GM12891 (cell line): ENCODE results near the gene DNAH3.

Experiments used
- DNase-seq: peaks from one replicate; pipeline ENCODE4 v3.0.0; 2011; ENCODE audit warnings: low spot score; ENCODE audit not compliant: insufficient read length
- FAIRE-seq: peaks from 2 replicates; lab custom pipeline; 2011; peaks lifted over from hg19 to GRCh38; lab: Jason Lieb, UNC
- PAX5 ChIP-seq: IDR thresholded peaks from 2 replicates; pipeline ENCODE4 v1.6.1; 2011; ENCODE audit warnings: low read length, moderate library complexity, mild to moderate bottlenecking; ENCODE audit not compliant: insufficient read depth, severe bottlenecking
- POLR2A ChIP-seq: IDR thresholded peaks from 2 replicates; pipeline ENCODE4 v1.6.1; 2011; ENCODE audit warnings: low read depth, low read length, control low read depth
- POLR2AphosphoS5 ChIP-seq: IDR thresholded peaks from 2 replicates; pipeline ENCODE4 v1.6.1; 2011; ENCODE audit warnings: low read depth, low read length, control low read depth
- POU2F2 ChIP-seq: IDR thresholded peaks from 2 replicates; pipeline ENCODE4 v1.6.1; 2011; ENCODE audit warnings: low read depth, mild to moderate bottlenecking, control low read depth, low read length, moderate library complexity
- SPI1 ChIP-seq: IDR thresholded peaks from 2 replicates; pipeline ENCODE4 v1.6.1; 2011; ENCODE audit warnings: low read depth, low read length, control low read depth
- TAF1 ChIP-seq: IDR thresholded peaks from 2 replicates; pipeline ENCODE4 v1.6.1; 2011; ENCODE audit warnings: low read depth, low read length, control low read depth

DNAH3 gene

GRCh38 chr16:20903116-20903898, 247.3 kb downstream of the DNAH3 start:
- no peak for DNase-seq
- TF ChIP-seq POLR2A (no peak), POU2F2 (no peak), PAX5 (no peak)
- FAIRE-seq = no peak

DNA sequence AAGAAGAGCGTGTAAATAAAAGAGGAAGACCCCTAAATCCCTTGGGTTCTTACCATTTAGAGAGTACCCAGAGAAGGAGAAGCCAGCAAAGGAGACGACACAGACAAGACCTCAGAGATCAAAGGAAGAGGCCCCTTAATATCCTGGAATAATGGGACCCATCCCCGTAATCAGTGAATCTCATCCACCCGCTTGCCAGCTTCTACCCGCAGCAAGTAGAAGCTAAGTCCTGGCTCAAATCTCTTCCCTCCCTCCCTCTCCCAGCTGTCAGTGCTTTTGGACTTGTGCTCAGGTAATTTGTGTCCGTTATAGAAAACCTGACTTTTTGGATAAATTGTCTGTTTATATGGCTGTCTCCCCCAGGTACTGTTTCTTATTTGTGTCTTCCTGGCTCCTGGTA, 248.2 kb downstream of the DNAH3 start:
- no peak for FAIRE-seq
- TF ChIP-seq PAX5 (no peak), POLR2AphosphoS5 (no peak), POLR2A (no peak), TAF1 (no peak), SPI1 (no peak), POU2F2 (no peak)

DNA sequence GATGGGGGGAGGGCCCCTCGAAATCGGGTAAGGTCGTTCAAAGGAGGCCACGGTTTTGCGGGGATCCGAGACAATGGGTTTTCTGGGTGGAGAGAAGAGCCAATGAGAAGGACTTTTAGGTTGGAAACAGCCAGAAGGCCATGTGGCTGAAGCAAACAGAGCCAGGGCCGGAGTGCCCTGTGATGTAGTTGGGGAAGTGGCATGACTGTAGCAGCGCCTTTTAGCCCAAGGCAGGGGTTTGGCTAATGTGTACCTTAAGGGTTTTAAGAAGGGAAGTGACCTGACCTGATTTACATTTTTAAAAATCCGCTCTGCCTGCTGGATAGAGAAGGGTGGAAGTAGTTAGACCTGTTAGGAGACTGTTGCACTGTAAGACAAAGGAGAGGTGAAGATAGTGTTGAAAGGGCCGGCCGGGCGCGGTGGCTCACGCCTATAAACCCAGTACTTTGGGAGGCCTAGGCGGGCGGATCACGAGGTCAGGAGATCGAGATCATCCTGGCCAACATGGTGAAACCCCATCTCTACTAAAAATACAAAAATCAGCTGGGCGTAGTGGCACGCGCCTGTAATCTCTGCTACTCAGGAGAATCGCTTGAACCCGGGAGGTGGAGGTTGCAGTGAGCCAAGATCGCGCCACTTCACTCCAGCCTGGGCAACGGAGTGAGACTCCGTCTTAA, 249.1 kb downstream of the DNAH3 start:
- peak; percentile 65 for FAIRE-seq
- DNase-seq = no peak
- no peak for TF ChIP-seq TAF1
- peak; percentile 50; the same call in 1 of the 2 replicates for TF ChIP-seq POLR2A
- no peak for TF ChIP-seq POU2F2
- no peak for TF ChIP-seq PAX5
- peak; percentile 67 for TF ChIP-seq SPI1
- peak; percentile 53; the same call in 1 of the 2 replicates for TF ChIP-seq POLR2AphosphoS5

More for the DNA sequence above, 248.2 kb downstream of the DNAH3 start:
- DNase-seq = no peak

- FAIRE-seq (no peak), DNase-seq (no peak)
- TF ChIP-seq POLR2AphosphoS5 = peak; percentile 14; the same call in 1 of the 2 replicates
- no peak for TF ChIP-seq PAX5
- TF ChIP-seq POLR2A = peak; percentile 12; the same call in 1 of the 2 replicates
- TF ChIP-seq SPI1 = no peak
- TF ChIP-seq TAF1 = 0 out of 2 replicates have a peak, but pooled peaks have one; percentile 2
Observed at GRCh38 chr16:20901068-20901435, 249.6 kb downstream of the DNAH3 start.

GRCh38 chr16:20900299-20901067, 250.2 kb downstream of the DNAH3 start, which contains the start of the genes DCUN1D3 and LYRM1:
TSS of gene DCUN1D3 (minus strand) at chr16:20900358. CDS start at chr16:20862538, 37,820 bp downstream.
TSS of gene LYRM1 (plus strand) at chr16:20900771. CDS start at chr16:20915556, 14,785 bp downstream.
- peak; percentile 90 for FAIRE-seq

DNA sequence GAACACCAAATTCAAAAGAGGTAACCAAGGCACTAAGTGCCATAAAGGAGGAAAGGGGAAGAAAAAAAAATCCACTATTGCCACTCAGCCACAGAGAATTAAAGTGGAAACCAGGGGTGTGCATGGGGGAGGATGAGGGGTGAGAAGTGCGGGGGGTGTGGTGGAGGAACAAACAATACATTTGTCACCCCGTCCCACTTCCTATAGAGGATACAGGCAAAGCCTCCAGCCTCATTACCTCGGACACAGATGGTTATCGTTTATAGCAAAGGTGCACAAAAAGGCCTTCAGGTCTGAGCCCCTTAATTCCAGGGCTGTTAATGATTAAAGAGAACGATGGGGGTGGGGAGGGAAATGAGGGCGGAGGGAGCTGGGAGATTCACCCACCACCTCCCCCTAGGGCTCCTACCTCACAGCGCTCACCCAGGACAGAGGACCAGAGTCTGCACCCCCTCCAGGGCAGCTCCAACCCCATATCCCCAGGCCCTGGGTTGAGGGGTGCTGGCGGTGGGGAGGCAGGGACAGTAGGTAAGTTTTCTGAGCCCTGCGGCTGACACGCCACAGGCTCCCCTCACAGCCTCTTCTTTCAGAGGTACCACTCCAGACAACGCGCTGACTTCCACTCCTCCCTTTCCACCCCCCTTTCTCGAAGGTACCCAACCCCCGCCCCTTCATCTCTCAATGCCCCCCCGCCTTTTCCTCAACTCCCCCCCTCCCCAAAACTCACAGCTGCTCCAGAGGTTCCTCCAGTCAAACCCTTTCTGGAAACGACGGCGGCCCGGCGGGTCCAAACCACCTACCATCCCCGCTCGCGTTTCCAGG, 251.0 kb downstream of the DNAH3 start:
- no peak for TF ChIP-seq SPI1
- TF ChIP-seq POU2F2 = no peak
- TF ChIP-seq POLR2AphosphoS5 = no peak
- TF ChIP-seq TAF1 = no peak
- TF ChIP-seq POLR2A = no peak
- TF ChIP-seq PAX5 = no peak
- FAIRE-seq (no peak), DNase-seq (peak; percentile 23)

More at GRCh38 chr16:20900299-20901067, 250.2 kb downstream of the DNAH3 start, which contains the start of the genes DCUN1D3 and LYRM1:
- peak; percentile 77 for DNase-seq
- TF ChIP-seq POLR2A (peak; percentile 53), PAX5 (no peak), POLR2AphosphoS5 (peak; percentile 60; the same call in 1 of the 2 replicates), TAF1 (peak; percentile 79), SPI1 (no peak), POU2F2 (no peak)

- DNase-seq = no peak
- no peak for FAIRE-seq
Observed at GRCh38 chr16:20899071-20899470, 251.6 kb downstream of the DNAH3 start.

DNA sequence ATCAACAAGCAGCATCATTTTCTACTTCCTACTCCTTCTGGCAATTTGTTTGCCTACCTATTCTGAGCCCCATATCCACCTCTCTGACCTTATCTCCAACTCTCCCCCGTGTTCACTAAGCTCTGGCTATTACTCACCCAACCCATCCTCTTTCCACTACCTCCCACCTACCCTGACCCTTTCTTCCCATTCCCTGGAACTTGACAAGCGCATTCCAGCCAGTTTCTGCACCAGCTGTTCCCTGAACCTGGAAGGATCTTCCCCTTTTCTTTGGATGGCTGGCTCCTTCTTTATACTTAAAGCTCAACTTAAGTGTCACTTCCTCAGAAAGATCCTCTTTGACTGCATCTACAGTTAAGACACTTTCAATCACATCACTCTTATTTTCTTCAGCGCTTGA, 252.7 kb downstream of the DNAH3 start:
- TF ChIP-seq POU2F2 = no peak
- TF ChIP-seq SPI1 = 0 out of 2 replicates have a peak, but pooled peaks have one; percentile 8
- no peak for TF ChIP-seq PAX5
- no peak for TF ChIP-seq POLR2AphosphoS5
- TF ChIP-seq TAF1 = no peak
- no peak for TF ChIP-seq POLR2A
- DNase-seq (no peak), FAIRE-seq (no peak)

More at GRCh38 chr16:20899071-20899470, 251.6 kb downstream of the DNAH3 start:
- TF ChIP-seq POU2F2 = no peak
- TF ChIP-seq POLR2AphosphoS5 = no peak
- no peak for TF ChIP-seq PAX5
- no peak for TF ChIP-seq SPI1
- no peak for TF ChIP-seq POLR2A
- TF ChIP-seq TAF1 = no peak
